MCF 10A (cell line): ENCODE results near the gene FGA. TPM values are rescaled to one million over a fixed set of nuclear protein-coding genes. Genes with fewer than 3 reads are reported as not detected.

Source experiments
- BruUV-seq: library from RNA; stranded (reverse); fragments of 400-500 nt; replicated peaks from 2 replicates; lab custom pipeline; 2021; lab: Mats Ljungman, UMichigan
- CTCF ChIA-PET: fragments of 300-600 bp; sonication (Branson Sonifier 250); formaldehyde crosslinking; extraction: SDS; loops from one replicate; lab custom pipeline; 2021; ENCODE audit warnings: antibody characterized with exemption, inconsistent platforms; lab: Yijun Ruan, JAX
- POLR2A ChIA-PET: fragments of 300-600, 350-650 bp; sonication (Branson Sonifier 250); formaldehyde crosslinking; extraction: SDS; loops from one replicate; lab custom pipeline; 2020; ENCODE audit warnings: antibody characterized with exemption, inconsistent platforms; lab: Yijun Ruan, JAX
- DNase-seq: peaks from one replicate; pipeline ENCODE4 v3.0.0-alpha.2; 2018; ENCODE audit not compliant: unreplicated experiment
- H3K27ac Mint-ChIP-seq: one replicate; pipeline ENCODE4 v1.8.0; 2022; ENCODE audit warnings: mild to moderate bottlenecking, low read depth, mixed read lengths; ENCODE audit not compliant: unreplicated experiment
- H3K27me3 Mint-ChIP-seq: one replicate; pipeline ENCODE4 v1.8.0; 2022; ENCODE audit warnings: mixed read lengths; ENCODE audit not compliant: insufficient read depth, unreplicated experiment
- H3K36me3 Mint-ChIP-seq: one replicate; pipeline ENCODE4 v1.8.0; 2022; ENCODE audit warnings: mild to moderate bottlenecking, moderate library complexity, mixed read lengths; ENCODE audit not compliant: insufficient read depth, unreplicated experiment
- H3K4me1 Mint-ChIP-seq: one replicate; pipeline ENCODE4 v1.8.0; 2022; ENCODE audit warnings: mixed read lengths; ENCODE audit not compliant: insufficient read depth, unreplicated experiment
- H3K4me3 Mint-ChIP-seq: one replicate; pipeline ENCODE4 v1.8.0; 2022; ENCODE audit warnings: mild to moderate bottlenecking, moderate library complexity, mixed read lengths; ENCODE audit not compliant: unreplicated experiment
- H3K9me3 Mint-ChIP-seq: one replicate; pipeline ENCODE4 v1.8.0; 2022; ENCODE audit warnings: mixed read lengths; ENCODE audit not compliant: unreplicated experiment
- intact Hi-C: fragments of 100-400 bp; cut with micrococcal nuclease; formaldehyde crosslinking; loops from 2 replicates; pipeline ENCODE4 v1.14.1; 2022
- total RNA-seq: library from RNA; stranded (reverse); gene quantifications from 2 replicates; pipeline ENCODE4 v1.2.3, GENCODE V29; 2022
- TF ChIP-seq, protein P1 (sequence below): fragments of 200-600 bp; IDR thresholded peaks from one replicate; pipeline ENCODE4 v1.8.0; 2022; ENCODE audit warnings: antibody characterized with exemption, mild to moderate bottlenecking; ENCODE audit not compliant: unreplicated experiment

Gene FGA
- total RNA-seq, 1 experiment from 2014 or later = not detected

DNA sequence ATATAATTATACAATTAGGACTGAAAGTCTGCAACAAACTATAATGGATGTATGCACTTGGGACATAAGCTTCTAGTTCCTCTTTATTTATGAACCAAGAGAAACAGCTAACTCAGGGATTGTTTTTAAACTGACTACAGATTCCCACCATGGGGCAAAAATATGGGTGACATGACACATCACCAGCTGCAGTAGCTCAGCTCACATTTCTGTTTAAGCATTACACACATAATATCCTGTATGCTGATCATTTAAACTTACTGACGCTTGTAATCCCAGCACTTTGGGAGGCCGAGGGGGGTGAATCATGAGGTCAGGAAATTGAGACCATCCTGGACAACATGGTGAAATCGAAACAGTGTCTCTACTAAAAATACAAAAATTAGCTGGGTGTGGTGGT is 16.2 kb downstream of the FGA start:
- H3K27me3 Mint-ChIP-seq = no peaks in the 10 kb centered on the region
- H3K27ac Mint-ChIP-seq = no peak overlapping the region
- CTCF ChIA-PET = interaction anchor here (0.6 to 4.3 kb wide), 7 partner anchors 9 to 502 kb away, joined by 3 to 26 read pairs (median 3); no protein-coding TSS in a partner anchor
- no peak overlapping the region for H3K4me3 Mint-ChIP-seq
- no peak for DNase-seq
- H3K4me1 Mint-ChIP-seq = peaks cover under 1% of the 10 kb centered on the region
- H3K9me3 Mint-ChIP-seq = no peaks in the 10 kb centered on the region
- POLR2A ChIA-PET = no interaction called here
- no TSS peak for BruUV-seq
- no peaks in the 10 kb centered on the region for H3K36me3 Mint-ChIP-seq
- intact Hi-C loops = no loop called here
- TF ChIP-seq, protein P1, sequence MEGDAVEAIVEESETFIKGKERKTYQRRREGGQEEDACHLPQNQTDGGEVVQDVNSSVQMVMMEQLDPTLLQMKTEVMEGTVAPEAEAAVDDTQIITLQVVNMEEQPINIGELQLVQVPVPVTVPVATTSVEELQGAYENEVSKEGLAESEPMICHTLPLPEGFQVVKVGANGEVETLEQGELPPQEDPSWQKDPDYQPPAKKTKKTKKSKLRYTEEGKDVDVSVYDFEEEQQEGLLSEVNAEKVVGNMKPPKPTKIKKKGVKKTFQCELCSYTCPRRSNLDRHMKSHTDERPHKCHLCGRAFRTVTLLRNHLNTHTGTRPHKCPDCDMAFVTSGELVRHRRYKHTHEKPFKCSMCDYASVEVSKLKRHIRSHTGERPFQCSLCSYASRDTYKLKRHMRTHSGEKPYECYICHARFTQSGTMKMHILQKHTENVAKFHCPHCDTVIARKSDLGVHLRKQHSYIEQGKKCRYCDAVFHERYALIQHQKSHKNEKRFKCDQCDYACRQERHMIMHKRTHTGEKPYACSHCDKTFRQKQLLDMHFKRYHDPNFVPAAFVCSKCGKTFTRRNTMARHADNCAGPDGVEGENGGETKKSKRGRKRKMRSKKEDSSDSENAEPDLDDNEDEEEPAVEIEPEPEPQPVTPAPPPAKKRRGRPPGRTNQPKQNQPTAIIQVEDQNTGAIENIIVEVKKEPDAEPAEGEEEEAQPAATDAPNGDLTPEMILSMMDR = no peak

DNA sequence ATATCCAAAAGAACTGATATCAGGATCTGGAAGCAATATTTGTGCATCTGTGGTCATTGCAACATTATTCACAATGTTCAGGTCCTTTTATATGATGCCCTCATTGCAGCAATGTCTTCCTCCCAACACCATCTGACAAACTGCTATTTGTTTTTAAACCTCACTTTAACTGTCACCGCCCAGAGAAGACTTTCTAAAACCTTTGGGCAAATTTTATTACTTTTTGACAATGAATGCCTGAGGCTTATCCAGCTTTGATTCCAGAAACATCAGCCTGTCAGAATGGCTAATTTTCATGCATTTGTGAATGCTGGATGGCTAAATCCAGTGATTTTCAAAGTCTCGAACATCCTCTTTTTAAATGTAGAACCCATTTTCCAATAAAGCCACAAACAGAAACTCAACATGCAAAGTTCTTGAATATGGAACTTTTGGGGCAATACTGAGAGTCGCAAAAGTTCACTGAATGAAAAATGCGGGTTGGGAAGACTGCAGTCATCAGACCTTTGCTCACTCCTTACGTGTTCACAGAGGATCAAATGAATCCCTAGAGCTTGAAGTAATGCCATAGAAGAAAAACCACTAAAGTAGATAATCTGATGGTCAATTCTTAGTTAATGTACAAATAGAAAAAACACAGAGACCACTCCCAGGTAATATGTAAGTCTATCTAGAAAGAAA is 17.2 kb downstream of the FGA start:
- Mint-ChIP-seq H3K4me1 (peaks cover 6% of the 10 kb centered on the region), H3K36me3 (no peaks in the 10 kb centered on the region), H3K27me3 (no peaks in the 10 kb centered on the region), H3K27ac (no peak overlapping the region), H3K4me3 (no peak overlapping the region), H3K9me3 (no peaks in the 10 kb centered on the region)
- TF ChIP-seq, protein P1 = no peak
- ChIA-PET CTCF (interaction anchor here (1.0 to 4.3 kb wide), 4 partner anchors 14 to 50 kb away, joined by 3 to 26 read pairs (median 12); no protein-coding TSS in a partner anchor), POLR2A (interaction anchor here (0.8 kb wide), 1 partner anchor 24 kb away, joined by 3 read pairs; no protein-coding TSS in a partner anchor)
- no TSS peak for BruUV-seq
- no peak for DNase-seq
- intact Hi-C loops = no loop called here

DNA sequence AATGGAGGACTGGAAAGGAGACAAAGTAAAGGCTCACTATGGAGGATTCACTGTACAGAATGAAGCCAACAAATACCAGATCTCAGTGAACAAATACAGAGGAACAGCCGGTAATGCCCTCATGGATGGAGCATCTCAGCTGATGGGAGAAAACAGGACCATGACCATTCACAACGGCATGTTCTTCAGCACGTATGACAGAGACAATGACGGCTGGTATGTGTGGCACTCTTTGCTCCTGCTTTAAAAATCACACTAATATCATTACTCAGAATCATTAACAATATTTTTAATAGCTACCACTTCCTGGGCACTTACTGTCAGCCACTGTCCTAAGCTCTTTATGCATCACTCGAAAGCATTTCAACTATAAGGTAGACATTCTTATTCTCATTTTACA is 21.0 kb downstream of the FGA start:
- ChIA-PET CTCF (interaction anchor here (0.6 to 6.7 kb wide), 5 partner anchors 10 to 79 kb away, joined by 3 to 59 read pairs (median 26); no protein-coding TSS in a partner anchor), POLR2A (interaction anchor here (0.8 to 2.2 kb wide), 3 partner anchors 9 to 40 kb away, joined by 3 to 8 read pairs (median 4); partner anchors contain the start of gene PLRG1)
- no TSS peak for BruUV-seq
- H3K4me3 Mint-ChIP-seq = no peak overlapping the region
- intact Hi-C loops = loop anchor here (5.0 kb wide), 1 partner anchor 33 kb away; no protein-coding TSS in a partner anchor
- DNase-seq = no peak
- H3K36me3 Mint-ChIP-seq = no peaks in the 10 kb centered on the region
- H3K27me3 Mint-ChIP-seq = no peaks in the 10 kb centered on the region
- peaks cover 6% of the 10 kb centered on the region for H3K4me1 Mint-ChIP-seq
- no peaks in the 10 kb centered on the region for H3K9me3 Mint-ChIP-seq
- peak overlapping the region; percentile 39 for H3K27ac Mint-ChIP-seq
- TF ChIP-seq, protein P1 = no peak

DNA sequence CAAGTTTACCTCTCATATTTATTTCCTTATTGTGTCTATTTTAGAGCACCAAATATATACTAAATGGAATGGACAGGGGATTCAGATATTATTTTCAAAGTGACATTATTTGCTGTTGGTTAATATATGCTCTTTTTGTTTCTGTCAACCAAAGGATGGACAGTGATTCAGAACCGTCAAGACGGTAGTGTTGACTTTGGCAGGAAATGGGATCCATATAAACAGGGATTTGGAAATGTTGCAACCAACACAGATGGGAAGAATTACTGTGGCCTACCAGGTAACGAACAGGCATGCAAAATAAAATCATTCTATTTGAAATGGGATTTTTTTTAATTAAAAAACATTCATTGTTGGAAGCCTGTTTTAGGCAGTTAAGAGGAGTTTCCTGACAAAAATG is 21.5 kb downstream of the FGA start:
- Mint-ChIP-seq H3K4me1 (peaks cover 6% of the 10 kb centered on the region), H3K27me3 (no peaks in the 10 kb centered on the region), H3K4me3 (no peak overlapping the region), H3K9me3 (no peaks in the 10 kb centered on the region), H3K27ac (peak overlapping the region; percentile 39), H3K36me3 (no peaks in the 10 kb centered on the region)
- intact Hi-C loops = loop anchor here (5.0 kb wide), 1 partner anchor 33 kb away; no protein-coding TSS in a partner anchor
- POLR2A ChIA-PET = interaction anchor here (0.8 to 2.2 kb wide), 3 partner anchors 9 to 41 kb away, joined by 3 to 8 read pairs (median 4); partner anchors contain the start of gene PLRG1
- CTCF ChIA-PET = interaction anchor here (0.6 to 6.7 kb wide), 6 partner anchors 10 to 78 kb away, joined by 3 to 59 read pairs (median 16); no protein-coding TSS in a partner anchor
- BruUV-seq = no TSS peak
- DNase-seq = peak; percentile 77
- TF ChIP-seq, protein P1 = no peak
